Activated B cell treated with CpG ODN at 0.5 μM for 24 hours (primary cell): ENCODE results near the gene SLC2A13. TPM values are rescaled to one million over a fixed set of nuclear protein-coding genes. Genes with fewer than 3 reads are reported as not detected.
"Not testable (repeated sequence)": the region's sequence is repeated elsewhere in the genome, so short reads cannot be mapped to it uniquely, and the experiment has no call there.

Source experiments
- ATAC-seq: fragments of 200-7000 bp; cut with Tn5 transposase; one replicate; pipeline ENCODE4 v1.10.0; 2021; ENCODE audit warnings: low read depth, mild to moderate bottlenecking, moderate library complexity
- CTCF ChIA-PET: fragments of 350-600 bp; sonication (Branson Sonifier 250); formaldehyde crosslinking; loops from one replicate; lab custom pipeline; 2021; ENCODE audit warnings: antibody characterized with exemption; lab: Charles Lee
- POLR2A ChIA-PET: fragments of 350-600 bp; sonication (Branson Sonifier 250); formaldehyde crosslinking; loops from one replicate; lab custom pipeline; 2021; ENCODE audit warnings: antibody characterized with exemption; lab: Charles Lee
- DNase-seq: peaks from one replicate; pipeline ENCODE4 v3.0.0; 2022
- H3K27ac Mint-ChIP-seq: one replicate; pipeline ENCODE4 v1.8.0; 2020; ENCODE audit warnings: mixed read lengths
- H3K27me3 Mint-ChIP-seq: one replicate; pipeline ENCODE4 v1.8.0; 2021; ENCODE audit warnings: mixed read lengths
- H3K36me3 Mint-ChIP-seq: one replicate; pipeline ENCODE4 v1.8.0; 2021; ENCODE audit warnings: low read depth, mixed read lengths
- H3K4me1 Mint-ChIP-seq: one replicate; pipeline ENCODE4 v1.8.0; 2021; ENCODE audit warnings: mixed read lengths
- H3K4me3 Mint-ChIP-seq: one replicate; pipeline ENCODE4 v1.8.0; 2020; ENCODE audit warnings: mild to moderate bottlenecking, mixed read lengths
- H3K9me3 Mint-ChIP-seq: one replicate; pipeline ENCODE4 v1.8.0; 2020; ENCODE audit warnings: mixed read lengths
- intact Hi-C: fragments of 100-400 bp; cut with micrococcal nuclease; formaldehyde crosslinking; loops from one replicate; pipeline ENCODE4 v1.15.1; 2024
- total RNA-seq: library from RNA; stranded (reverse); gene quantifications from 2 replicates; pipeline ENCODE4 v1.2.3, GENCODE V29; 2022
- TF ChIP-seq, protein P1 (sequence below): fragments of 200-600 bp; IDR thresholded peaks from one replicate; pipeline ENCODE4 v1.8.0; 2022; ENCODE audit warnings: antibody characterized with exemption, mild to moderate bottlenecking

Gene SLC2A13
- total RNA-seq, 1 donor from 2014 or later = 17.9 TPM

DNA sequence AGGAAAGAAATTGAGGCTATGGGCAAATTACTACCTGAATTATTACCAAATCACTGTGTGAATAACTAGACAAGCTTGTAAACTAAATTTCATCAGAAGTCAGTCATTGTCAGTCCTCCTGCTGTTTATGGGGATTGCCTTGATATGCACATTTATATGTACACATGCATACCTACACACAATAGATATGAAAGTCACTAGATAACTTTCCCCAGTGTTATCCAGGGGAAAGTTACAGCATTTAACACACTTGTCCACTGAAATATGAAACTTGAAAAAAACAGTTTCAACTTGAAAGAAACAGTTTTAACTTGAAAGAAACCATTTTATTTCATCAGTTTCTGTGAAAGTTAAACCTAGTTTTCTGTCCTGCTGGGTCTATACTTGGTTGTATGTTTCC lies 199.6 kb downstream of the SLC2A13 start:
- CTCF ChIA-PET = no interaction called here
- no peaks in the 10 kb centered on the region for H3K27me3 Mint-ChIP-seq
- no peaks in the 10 kb centered on the region for H3K36me3 Mint-ChIP-seq

DNA sequence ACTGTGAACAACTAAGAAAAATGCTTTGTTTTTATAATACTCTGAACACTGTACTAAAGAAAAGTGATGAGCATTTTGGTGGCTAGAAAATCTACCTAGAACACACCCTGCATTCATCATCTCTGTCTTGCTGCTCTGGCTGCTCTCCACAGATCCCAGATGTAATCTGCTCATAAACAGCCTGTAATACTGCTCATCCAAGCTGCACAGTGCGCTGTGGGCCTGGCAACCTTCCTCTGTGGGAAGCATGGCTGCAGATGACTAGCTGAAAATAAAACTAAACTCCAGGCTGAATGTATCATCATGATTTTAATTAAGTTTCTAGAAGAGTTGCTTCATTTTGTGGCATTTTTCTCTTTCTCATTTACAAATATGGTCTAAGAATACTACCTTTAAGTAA lies 200.7 kb downstream of the SLC2A13 start:
- intact Hi-C loops = no loop called here
- Mint-ChIP-seq H3K27me3 (no peaks in the 10 kb centered on the region), H3K9me3 (no peaks in the 10 kb centered on the region), H3K36me3 (no peaks in the 10 kb centered on the region), H3K4me3 (no peak overlapping the region), H3K27ac (no peak overlapping the region), H3K4me1 (no peaks in the 10 kb centered on the region)
- POLR2A ChIA-PET = no interaction called here
- ATAC-seq = no peak
- TF ChIP-seq, protein P1, sequence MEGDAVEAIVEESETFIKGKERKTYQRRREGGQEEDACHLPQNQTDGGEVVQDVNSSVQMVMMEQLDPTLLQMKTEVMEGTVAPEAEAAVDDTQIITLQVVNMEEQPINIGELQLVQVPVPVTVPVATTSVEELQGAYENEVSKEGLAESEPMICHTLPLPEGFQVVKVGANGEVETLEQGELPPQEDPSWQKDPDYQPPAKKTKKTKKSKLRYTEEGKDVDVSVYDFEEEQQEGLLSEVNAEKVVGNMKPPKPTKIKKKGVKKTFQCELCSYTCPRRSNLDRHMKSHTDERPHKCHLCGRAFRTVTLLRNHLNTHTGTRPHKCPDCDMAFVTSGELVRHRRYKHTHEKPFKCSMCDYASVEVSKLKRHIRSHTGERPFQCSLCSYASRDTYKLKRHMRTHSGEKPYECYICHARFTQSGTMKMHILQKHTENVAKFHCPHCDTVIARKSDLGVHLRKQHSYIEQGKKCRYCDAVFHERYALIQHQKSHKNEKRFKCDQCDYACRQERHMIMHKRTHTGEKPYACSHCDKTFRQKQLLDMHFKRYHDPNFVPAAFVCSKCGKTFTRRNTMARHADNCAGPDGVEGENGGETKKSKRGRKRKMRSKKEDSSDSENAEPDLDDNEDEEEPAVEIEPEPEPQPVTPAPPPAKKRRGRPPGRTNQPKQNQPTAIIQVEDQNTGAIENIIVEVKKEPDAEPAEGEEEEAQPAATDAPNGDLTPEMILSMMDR = no peak
- CTCF ChIA-PET = no interaction called here
- no peak for DNase-seq

More for the DNA sequence above, 199.6 kb downstream of the SLC2A13 start:
- no peak overlapping the region for H3K4me3 Mint-ChIP-seq
- H3K9me3 Mint-ChIP-seq = no peaks in the 10 kb centered on the region
- H3K27ac Mint-ChIP-seq = no peak overlapping the region
- H3K4me1 Mint-ChIP-seq = no peaks in the 10 kb centered on the region
- intact Hi-C loops = no loop called here
- ATAC-seq (no peak), DNase-seq (no peak)
- TF ChIP-seq, protein P1 = no peak
- POLR2A ChIA-PET = no interaction called here

DNA sequence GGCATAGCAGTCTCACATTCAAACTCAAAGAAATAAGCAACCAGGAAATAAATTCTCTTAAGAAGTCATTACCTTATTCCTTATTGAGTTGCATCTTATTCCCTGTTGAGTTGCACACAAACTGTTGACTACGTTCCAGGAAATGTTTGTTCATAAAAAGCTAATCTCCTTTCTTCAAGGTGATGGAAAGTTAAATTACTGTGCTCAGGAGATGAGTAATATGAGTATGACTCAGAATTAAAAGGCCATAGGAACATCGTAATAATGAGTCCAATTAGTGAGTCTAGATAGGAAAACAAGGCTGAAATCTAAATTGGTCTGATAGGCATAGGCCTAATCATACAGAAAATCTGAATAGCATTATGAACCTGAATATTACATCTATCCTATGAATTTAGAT lies 203.1 kb downstream of the SLC2A13 start:
- CTCF ChIA-PET = no interaction called here
- intact Hi-C loops = no loop called here

DNA sequence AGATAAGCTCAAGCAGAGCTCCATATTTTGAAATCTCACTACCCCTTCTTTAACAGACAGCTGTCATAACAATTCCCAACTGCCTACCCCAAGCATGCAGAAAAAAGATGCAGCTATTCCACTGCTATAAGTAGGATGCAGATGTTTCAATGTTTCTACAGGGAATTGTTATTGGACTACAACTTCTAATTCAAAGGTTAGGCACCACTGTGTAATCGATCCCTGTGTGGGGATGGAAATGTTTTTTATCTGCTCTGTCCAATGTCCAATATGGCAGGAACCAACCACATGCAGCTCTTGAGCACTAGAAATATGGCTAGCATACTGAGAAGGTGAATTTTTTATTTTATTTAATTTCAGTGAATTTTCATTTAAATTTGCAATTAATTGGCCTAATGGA lies 208.6 kb downstream of the SLC2A13 start:
- no peak for DNase-seq
- POLR2A ChIA-PET = no interaction called here
- Mint-ChIP-seq H3K36me3 (no peaks in the 10 kb centered on the region), H3K9me3 (no peaks in the 10 kb centered on the region), H3K4me1 (no peaks in the 10 kb centered on the region), H3K27ac (no peak overlapping the region), H3K4me3 (no peak overlapping the region), H3K27me3 (no peaks in the 10 kb centered on the region)
- CTCF ChIA-PET = no interaction called here
- intact Hi-C loops = no loop called here
- TF ChIP-seq, protein P1 = no peak
- no peak for ATAC-seq

More for the DNA sequence above, 203.1 kb downstream of the SLC2A13 start:
- no peaks in the 10 kb centered on the region for H3K9me3 Mint-ChIP-seq
- no peaks in the 10 kb centered on the region for H3K36me3 Mint-ChIP-seq
- TF ChIP-seq, protein P1 = no peak
- POLR2A ChIA-PET = no interaction called here
- no peaks in the 10 kb centered on the region for H3K4me1 Mint-ChIP-seq
- H3K27ac Mint-ChIP-seq = no peak overlapping the region
- DNase-seq = no peak
- ATAC-seq = no peak
- no peak overlapping the region for H3K4me3 Mint-ChIP-seq
- H3K27me3 Mint-ChIP-seq = no peaks in the 10 kb centered on the region

DNA sequence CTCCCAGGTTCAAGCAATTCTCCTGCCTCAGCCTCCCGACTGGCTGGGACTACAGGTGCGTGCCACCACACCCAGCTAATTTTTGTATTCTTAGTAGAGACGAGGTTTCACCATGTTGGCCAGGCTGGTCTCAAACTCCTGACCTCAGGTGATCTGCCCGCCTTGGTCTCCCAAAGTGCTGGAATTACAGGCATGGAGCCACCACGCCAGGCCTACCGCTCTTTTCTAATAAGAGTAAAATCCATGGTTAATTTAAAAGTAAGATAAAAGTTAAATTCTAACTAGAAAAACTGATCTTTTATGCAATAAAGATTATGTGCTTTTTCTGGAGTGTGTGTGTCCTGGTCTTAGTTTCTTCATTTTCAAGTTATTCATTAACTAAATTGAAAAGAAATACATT lies 212.5 kb downstream of the SLC2A13 start:
- intact Hi-C loops, H3K9me3 Mint-ChIP-seq, H3K36me3 Mint-ChIP-seq, CTCF ChIA-PET, DNase-seq, H3K27ac Mint-ChIP-seq, POLR2A ChIA-PET, H3K4me1 Mint-ChIP-seq, ATAC-seq, H3K4me3 Mint-ChIP-seq, H3K27me3 Mint-ChIP-seq: not testable (repeated sequence)

DNA sequence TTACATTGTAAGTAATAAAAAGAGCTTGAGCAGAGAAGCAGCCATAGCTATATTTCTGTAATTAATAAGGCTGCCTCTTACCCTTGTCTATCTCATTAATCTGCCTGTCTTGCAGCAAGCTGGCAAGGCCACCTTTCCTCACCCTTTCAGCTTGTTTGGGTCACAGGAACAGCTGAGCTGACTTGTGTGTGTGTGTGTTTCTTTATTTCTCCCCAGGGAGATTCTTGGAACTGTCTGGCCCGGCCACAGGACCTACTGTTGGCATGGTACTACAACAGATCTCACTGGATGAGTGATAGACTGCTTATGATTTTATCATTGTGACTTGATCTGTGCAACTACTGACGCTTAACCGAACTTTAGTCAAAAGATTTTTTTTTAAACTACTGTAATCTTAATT lies 213.7 kb downstream of the SLC2A13 start:
- H3K27me3 Mint-ChIP-seq = no peaks in the 10 kb centered on the region
- CTCF ChIA-PET = no interaction called here
- POLR2A ChIA-PET = no interaction called here
- no peak for DNase-seq
- TF ChIP-seq, protein P1 = no peak
- intact Hi-C loops = no loop called here
- no peaks in the 10 kb centered on the region for H3K4me1 Mint-ChIP-seq
- H3K9me3 Mint-ChIP-seq = no peaks in the 10 kb centered on the region
- no peak for ATAC-seq
- H3K36me3 Mint-ChIP-seq = no peaks in the 10 kb centered on the region
- no peak overlapping the region for H3K4me3 Mint-ChIP-seq
- no peak overlapping the region for H3K27ac Mint-ChIP-seq
